ENCODE results near the gene LRCH1. TPM values are rescaled to one million over a fixed set of nuclear protein-coding genes. Genes with fewer than 3 reads are reported as not detected.

Gene LRCH1
- total and polyA plus RNA-seq, 2 experiments from 2014 or later, result 6.0 to 14.6 TPM

GRCh38 chr13:46778890-46779289 is 225.9 kb downstream of the LRCH1 start:
- no peak for TF ChIP-seq CTCF (IDR thresholded peaks at IDR 0.05; ENCODE audit: low read depth, low read length)
- H3K4me1 ChIP-seq (ENCODE audit: low read depth), result peaks cover 20% of the 10 kb centered on the region
- no peaks in the 10 kb centered on the region for H3K9me3 ChIP-seq (ENCODE audit: low read depth)
- H3K36me3 ChIP-seq, result peaks cover 61% of the 10 kb centered on the region
- DNase-seq (ENCODE audit: low read depth in 1 of 2, low spot score in 1 of 2), result peak in 1 of 2 donors; percentile 4
- no peak overlapping the region for H3K27ac ChIP-seq
- no peaks in the 10 kb centered on the region for H3K27me3 ChIP-seq
- no peak overlapping the region for H3K4me3 ChIP-seq

DNA sequence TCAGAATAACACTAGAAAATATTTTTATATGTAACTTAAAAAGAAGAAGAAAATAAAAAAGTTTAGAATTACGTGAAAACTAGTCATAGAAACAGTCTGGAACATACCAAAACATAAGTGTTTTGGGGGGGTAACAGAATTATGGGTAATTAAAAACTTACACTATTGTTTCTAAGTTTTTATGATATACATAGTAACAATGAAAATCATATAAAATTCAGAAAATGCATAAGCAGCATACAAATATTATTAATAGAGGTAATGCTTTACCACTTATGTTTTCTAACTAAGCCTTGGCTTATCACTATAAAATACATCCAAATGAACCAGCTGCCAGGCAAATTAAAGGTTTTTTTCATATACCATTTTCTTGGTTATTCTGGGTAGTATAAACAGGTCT is 229.1 kb downstream of the LRCH1 start:
- Histone ChIP-seq H3K27me3 (no peaks in the 10 kb centered on the region), H3K27ac (no peak overlapping the region), H3K4me3 (no peak overlapping the region), H3K4me1 (ENCODE audit: low read depth) (no peaks in the 10 kb centered on the region), H3K36me3 (peaks cover 73% of the 10 kb centered on the region), H3K9me3 (ENCODE audit: low read depth) (no peaks in the 10 kb centered on the region)
- no peak for TF ChIP-seq CTCF (IDR thresholded peaks at IDR 0.05; ENCODE audit: low read depth, low read length)
- DNase-seq (ENCODE audit: low read depth in 1 of 2, low spot score in 1 of 2), result no peak

- Histone ChIP-seq H3K4me3 (no peak overlapping the region), H3K4me1 (ENCODE audit: low read depth) (no peaks in the 10 kb centered on the region), H3K9me3 (ENCODE audit: low read depth) (no peaks in the 10 kb centered on the region), H3K27me3 (no peaks in the 10 kb centered on the region), H3K27ac (no peak overlapping the region), H3K36me3 (peaks cover 68% of the 10 kb centered on the region)
- TF ChIP-seq CTCF (IDR thresholded peaks at IDR 0.05; ENCODE audit: low read depth, low read length), result no peak
- no peak for DNase-seq (ENCODE audit: low read depth in 1 of 2, low spot score in 1 of 2)
These were observed 229.7 kb downstream of the LRCH1 start for GRCh38 chr13:46782691-46783090.

DNA sequence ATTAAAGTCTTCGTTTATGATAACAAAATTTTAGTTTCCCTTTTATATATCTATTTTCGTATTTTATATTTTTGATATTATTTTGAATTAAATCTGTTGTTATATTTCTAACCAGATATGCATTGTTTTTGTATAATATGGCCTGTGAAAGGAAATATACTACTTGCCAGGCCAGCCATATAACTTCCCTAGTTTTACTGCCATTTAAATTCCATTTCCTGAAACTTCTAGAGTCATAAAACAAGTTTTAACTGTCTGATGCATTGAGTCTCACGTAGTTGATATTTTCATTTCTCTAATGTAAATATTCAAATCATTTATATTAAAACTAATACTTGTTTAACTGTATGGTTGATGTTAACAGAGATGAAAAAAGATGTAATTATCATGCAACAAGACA is 230.5 kb downstream of the LRCH1 start:
- H3K36me3 ChIP-seq, result peaks cover 73% of the 10 kb centered on the region

GRCh38 chr13:46795321-46795720 is 242.4 kb downstream of the LRCH1 start:
- H3K4me3 ChIP-seq, result no peak overlapping the region
- no peaks in the 10 kb centered on the region for H3K27me3 ChIP-seq
- no peak for TF ChIP-seq CTCF (IDR thresholded peaks at IDR 0.05; ENCODE audit: low read depth, low read length)
- peaks cover 8% of the 10 kb centered on the region for H3K36me3 ChIP-seq
- H3K27ac ChIP-seq, result no peak overlapping the region
- H3K4me1 ChIP-seq (ENCODE audit: low read depth), result no peaks in the 10 kb centered on the region
- DNase-seq (ENCODE audit: low read depth in 1 of 2, low spot score in 1 of 2), result no peak
- H3K9me3 ChIP-seq (ENCODE audit: low read depth), result no peaks in the 10 kb centered on the region

More for the DNA sequence above, 230.5 kb downstream of the LRCH1 start:
- TF ChIP-seq CTCF (IDR thresholded peaks at IDR 0.05; ENCODE audit: low read depth, low read length), result no peak
- H3K4me1 ChIP-seq (ENCODE audit: low read depth), result no peaks in the 10 kb centered on the region
- H3K27ac ChIP-seq, result no peak overlapping the region
- H3K4me3 ChIP-seq, result no peak overlapping the region
- no peak for DNase-seq (ENCODE audit: low read depth in 1 of 2, low spot score in 1 of 2)
- H3K27me3 ChIP-seq, result no peaks in the 10 kb centered on the region
- no peaks in the 10 kb centered on the region for H3K9me3 ChIP-seq (ENCODE audit: low read depth)

GRCh38 chr13:46796129-46796514 is 243.2 kb downstream of the LRCH1 start:
- no peaks in the 10 kb centered on the region for H3K4me1 ChIP-seq (ENCODE audit: low read depth)
- no peak for TF ChIP-seq CTCF (IDR thresholded peaks at IDR 0.05; ENCODE audit: low read depth, low read length)
- no peak for DNase-seq (ENCODE audit: low read depth in 1 of 2, low spot score in 1 of 2)
- H3K27ac ChIP-seq, result peak overlapping the region; percentile 82
- H3K4me3 ChIP-seq, result peak overlapping the region; percentile 41
- H3K36me3 ChIP-seq, result peaks cover 5% of the 10 kb centered on the region
- H3K9me3 ChIP-seq (ENCODE audit: low read depth), result no peaks in the 10 kb centered on the region
- no peaks in the 10 kb centered on the region for H3K27me3 ChIP-seq

Data from cardiac muscle cell (in vitro differentiated cells and primary cell).